IPS DF 6.9 (cell line): ENCODE results near the gene GJB6.

Experiments
- DNase-seq: peaks from one replicate; pipeline ENCODE4 v3.0.0-alpha.2; 2013; ENCODE audit warnings: low read depth, low spot score
- H3K27ac ChIP-seq: one replicate; pipeline ENCODE4 v1.5.1; 2013; ENCODE audit warnings: low read length, control low read depth
- H3K27me3 ChIP-seq: 2 replicates; pipeline ENCODE4 v1.6.1; 2013; ENCODE audit warnings: mild to moderate bottlenecking, low read length; ENCODE audit not compliant: control insufficient read depth, insufficient read depth
- H3K36me3 ChIP-seq: 2 replicates; pipeline ENCODE4 v1.6.1; 2013; ENCODE audit warnings: low read length; ENCODE audit not compliant: control insufficient read depth, insufficient read depth
- H3K4me1 ChIP-seq: 2 replicates; pipeline ENCODE4 v1.6.1; 2013; ENCODE audit warnings: low read length; ENCODE audit not compliant: control insufficient read depth, insufficient read depth
- H3K4me3 ChIP-seq: 2 replicates; pipeline ENCODE4 v1.5.1; 2013; ENCODE audit warnings: mild to moderate bottlenecking, low read length
- H3K9me3 ChIP-seq: 2 replicates; pipeline ENCODE4 v1.6.1; 2013; ENCODE audit warnings: low read length, inconsistent platforms; ENCODE audit not compliant: control insufficient read depth, insufficient read depth
- WGBS: extraction: QIAGEN DNeasy Blood & Tissue Kit; methylation state at CpG from one replicate; pipeline ENCODE4 v1.1.7; 2013; ENCODE audit warnings: mixed read lengths, missing lambda C conversion rate; ENCODE audit not compliant: insufficient read length, insufficient coverage; 5-methylcytosine and 5-hydroxymethylcytosine counted together

The GJB6 gene

GRCh38 chr13:20173116-20173746 lies 58.9 kb downstream of the GJB6 start:
- no CpG with 5 or more reads among the region's 8 CpGs for WGBS
- H3K27ac ChIP-seq: no peak overlapping the region

More at GRCh38 chr13:20173116-20173746, 58.9 kb downstream of the GJB6 start:
- Histone ChIP-seq H3K4me1 (no peaks in the 10 kb centered on the region), H3K36me3 (no peaks in the 10 kb centered on the region), H3K9me3 (no peaks in the 10 kb centered on the region), H3K27me3 (no peaks in the 10 kb centered on the region), H3K4me3 (no peak overlapping the region)
- DNase-seq: no peak
